ENCODE data around the gene TRAPPC4.
"Not testable (repeated sequence)": the region's sequence is repeated elsewhere in the genome, so short reads cannot be mapped to it uniquely, and the experiment has no call there.

TRAPPC4 gene

DNA sequence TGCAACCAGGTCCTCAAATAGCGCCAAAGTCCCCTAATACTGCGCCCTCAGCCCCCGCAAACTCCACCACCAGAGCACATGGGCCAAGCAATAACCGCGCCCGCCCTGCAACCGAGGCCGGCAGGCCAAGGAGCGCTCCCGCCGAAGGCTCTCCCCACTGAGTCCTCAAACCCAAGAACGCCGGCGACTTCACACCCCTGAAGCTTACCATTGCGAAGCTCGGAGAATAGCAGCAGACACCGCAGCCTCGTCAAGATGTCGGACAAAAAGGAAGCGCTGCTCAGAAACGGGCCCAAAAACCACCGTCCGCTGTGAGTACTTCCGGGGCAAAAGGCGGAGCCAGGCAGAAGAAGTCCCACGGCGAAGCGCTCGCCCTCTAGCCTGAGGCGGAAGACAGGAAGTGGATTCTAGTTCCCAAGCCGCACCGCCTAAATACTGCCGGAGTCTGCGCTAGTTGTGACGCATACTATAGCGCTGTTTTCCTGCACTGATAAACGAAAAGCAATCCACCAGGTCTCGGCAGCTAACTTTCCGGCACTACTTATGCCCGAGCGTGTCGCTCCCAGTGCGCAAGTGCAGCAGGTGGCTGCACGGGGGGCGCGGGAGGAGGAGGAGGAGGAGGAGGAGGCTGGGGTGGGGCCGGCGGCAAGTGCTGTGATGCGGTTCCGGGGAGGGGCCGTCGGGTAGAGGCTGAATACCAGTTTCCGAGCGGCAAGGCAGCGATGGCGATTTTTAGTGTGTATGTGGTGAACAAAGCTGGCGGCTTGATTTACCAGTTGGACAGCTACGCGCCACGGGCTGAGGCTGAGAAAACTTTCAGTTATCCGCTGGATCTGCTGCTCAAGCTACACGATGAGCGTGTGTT lies at the start of gene TRAPPC4, which contains the start of gene RPS25:
Gene TRAPPC4, plus strand, starts transcription at position 693 of the 865 bp plus-strand sequence. Its CDS starts 30 bp downstream, at position 723.
Gene RPS25, minus strand, starts transcription at position 270 of the 865 bp plus-strand sequence. Its CDS starts 59 bp downstream, at position 211.
- DNase-seq, result peak; percentile 96

GRCh38 chr11:118969508-118969907 lies 49.1 kb upstream of the TRAPPC4 start:
- DNase-seq, result not testable (repeated sequence)

DNA sequence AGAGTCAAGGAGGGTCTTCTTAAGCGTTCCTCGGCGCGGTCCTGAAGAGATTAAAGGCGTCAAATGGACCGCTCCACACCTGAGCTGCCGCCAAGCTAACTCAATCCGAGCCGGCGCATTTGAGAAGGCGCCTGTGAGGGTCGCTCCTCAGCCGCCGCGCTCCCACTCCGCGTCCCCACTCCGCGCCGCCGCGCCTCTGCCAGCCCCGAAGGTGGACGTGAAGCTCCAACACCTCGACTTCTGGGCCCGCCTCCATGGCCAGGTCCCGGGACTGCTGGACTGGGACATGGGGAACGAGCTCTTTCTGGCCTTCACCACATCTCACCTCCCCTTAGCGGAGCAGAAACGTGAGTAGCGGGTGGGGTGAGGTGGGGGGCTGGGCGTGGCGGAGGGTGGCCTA lies 46.9 kb upstream of the TRAPPC4 start, which contains the start of gene FOXR1:
Gene FOXR1, plus strand, starts transcription at position 116 of the 400 bp plus-strand sequence. Its CDS starts 171 bp downstream, at position 287.
- DNase-seq, result no peak

- no peak for DNase-seq
Measured at GRCh38 chr11:118973985-118974384, 44.6 kb upstream of the TRAPPC4 start.

GRCh38 chr11:118975771-118976709 lies 42.5 kb upstream of the TRAPPC4 start:
- peak; percentile 96 for DNase-seq

DNA sequence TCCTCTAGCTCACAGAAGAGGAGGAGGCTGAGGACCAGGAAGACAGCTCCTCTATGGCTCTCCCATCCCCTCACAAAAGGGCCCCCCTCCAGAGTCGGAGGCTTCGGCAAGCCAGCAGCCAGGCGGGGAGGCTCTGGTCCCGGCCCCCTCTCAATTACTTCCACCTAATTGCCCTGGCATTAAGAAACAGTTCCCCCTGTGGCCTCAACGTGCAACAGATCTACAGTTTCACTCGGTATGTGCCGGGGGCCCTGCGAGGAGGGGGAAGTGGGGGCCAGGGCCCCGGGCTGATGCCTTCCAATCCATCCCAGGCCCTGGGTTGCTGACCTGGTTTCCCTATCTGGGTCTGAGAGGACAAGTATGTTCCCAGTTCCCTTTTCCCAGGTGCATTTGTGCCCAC lies 39.1 kb upstream of the TRAPPC4 start:
- peak; percentile 30 for DNase-seq

- DNase-seq, result no peak
Measured at GRCh38 chr11:118980191-118980881, 38.2 kb upstream of the TRAPPC4 start.

DNA sequence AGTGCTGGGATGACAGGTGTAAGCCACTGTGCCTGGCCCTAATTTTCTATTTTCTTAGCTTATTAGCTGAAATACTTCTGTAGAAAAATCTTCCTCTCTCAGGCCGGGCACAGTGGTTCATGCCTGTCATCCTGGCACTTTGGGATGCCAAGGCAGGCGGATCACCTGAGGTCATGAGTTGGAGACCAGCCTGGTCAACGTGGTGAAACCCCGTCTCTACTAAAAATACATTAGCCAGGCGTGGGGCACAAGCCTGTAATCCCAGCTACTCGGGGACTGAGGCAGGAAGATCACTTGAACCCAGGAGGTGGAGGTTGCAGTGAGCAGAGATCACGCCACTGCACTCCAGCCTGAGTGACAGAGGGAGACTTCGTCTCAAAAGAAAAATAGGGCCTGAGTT lies 34.2 kb upstream of the TRAPPC4 start:
- not testable (repeated sequence) for DNase-seq

- no peak for DNase-seq
Measured at GRCh38 chr11:118984825-118985224, 33.7 kb upstream of the TRAPPC4 start.

- no peak for DNase-seq
Measured at GRCh38 chr11:118988280-118988679, 30.3 kb upstream of the TRAPPC4 start.

DNA sequence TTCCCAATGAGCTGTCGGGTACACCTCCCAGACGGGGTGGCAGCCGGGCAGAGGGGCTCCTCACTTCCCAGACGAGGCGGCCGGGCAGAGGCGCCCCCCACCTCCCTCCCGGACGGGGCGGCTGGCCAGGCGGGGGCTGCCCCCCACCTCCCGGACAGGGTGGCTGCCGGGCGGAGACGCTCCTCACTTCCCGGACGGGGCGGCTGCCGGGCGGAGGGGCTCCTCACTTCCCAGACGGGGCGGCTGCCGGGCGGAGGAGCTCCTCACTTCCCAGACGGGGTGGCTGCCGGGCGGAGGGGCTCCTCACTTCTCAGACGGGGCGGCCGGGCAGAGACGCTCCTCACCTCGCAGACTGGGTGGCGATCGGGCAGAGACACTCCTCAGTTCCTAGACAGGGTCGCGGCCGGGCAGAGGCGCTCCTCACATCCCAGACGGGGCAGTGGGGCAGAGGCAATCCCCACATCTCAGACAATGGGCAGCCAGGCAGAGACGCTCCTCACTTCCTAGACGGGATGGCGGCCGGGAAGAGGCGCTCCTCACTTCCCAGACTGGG lies 27.0 kb upstream of the TRAPPC4 start:
- not testable (repeated sequence) for DNase-seq

GRCh38 chr11:118996926-118997626 lies 21.5 kb upstream of the TRAPPC4 start:
- peak; percentile 38 for DNase-seq

GRCh38 chr11:118997627-118998387 lies 20.8 kb upstream of the TRAPPC4 start, which contains the start of gene CENATAC:
TSS of gene CENATAC (plus strand) at chr11:118998138. CDS start at chr11:118998198, 60 bp downstream.
- peak; percentile 94 for DNase-seq

- DNase-seq, result no peak
Measured at GRCh38 chr11:118998388-118998717, 20.2 kb upstream of the TRAPPC4 start.

DNA sequence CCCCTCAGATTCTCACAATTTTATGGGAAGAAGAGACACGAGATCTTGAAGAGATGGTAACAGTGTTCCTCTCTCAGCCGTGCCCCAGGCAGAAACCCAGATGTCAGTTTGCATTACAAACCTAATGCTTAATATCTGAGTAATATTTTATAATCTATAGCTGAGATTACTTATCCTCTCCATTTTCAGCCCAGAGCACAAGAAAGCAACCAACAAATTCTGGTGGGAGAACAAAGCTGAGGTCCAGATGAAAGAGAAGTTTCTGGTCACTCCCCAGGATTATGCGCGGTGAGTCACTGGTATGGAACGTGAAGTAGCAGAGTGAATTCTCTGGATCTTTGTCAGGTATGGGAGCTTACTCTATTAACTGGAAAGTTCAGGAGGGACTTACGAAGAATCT lies 19.7 kb upstream of the TRAPPC4 start:
- no peak for DNase-seq

GRCh38 chr11:119000906-119001305 lies 17.7 kb upstream of the TRAPPC4 start:
- DNase-seq, result no peak

- no peak for DNase-seq
Measured at GRCh38 chr11:119006656-119007055, 11.9 kb upstream of the TRAPPC4 start.

DNA sequence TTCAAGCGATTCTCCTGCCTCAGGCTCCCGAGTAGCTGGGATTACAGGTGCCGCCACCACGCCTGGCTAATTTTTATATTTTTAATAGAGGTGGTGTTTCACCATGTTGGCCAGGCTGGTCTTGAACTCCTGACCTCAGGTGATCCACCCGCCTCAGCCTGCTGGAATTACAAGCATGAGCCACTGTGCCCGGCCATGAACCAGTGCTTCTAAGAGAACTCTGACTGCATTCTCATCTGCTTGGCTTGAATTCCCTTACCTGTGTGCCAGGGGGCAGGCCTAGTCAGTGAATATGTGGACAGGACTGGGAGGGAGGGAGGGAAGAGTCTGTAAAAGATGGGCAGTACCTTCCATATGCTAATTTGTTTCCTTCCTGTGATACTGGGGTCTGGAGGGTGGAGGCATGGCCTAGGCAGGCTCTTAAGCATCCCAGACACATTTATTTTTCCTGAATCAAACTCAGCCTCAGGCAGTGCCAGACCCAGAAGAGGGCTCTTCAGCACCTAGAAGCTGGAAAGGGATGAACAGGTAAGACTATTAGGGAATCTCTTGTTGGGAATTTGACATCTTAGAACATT lies 7.0 kb upstream of the TRAPPC4 start:
- DNase-seq, result no peak

DNA sequence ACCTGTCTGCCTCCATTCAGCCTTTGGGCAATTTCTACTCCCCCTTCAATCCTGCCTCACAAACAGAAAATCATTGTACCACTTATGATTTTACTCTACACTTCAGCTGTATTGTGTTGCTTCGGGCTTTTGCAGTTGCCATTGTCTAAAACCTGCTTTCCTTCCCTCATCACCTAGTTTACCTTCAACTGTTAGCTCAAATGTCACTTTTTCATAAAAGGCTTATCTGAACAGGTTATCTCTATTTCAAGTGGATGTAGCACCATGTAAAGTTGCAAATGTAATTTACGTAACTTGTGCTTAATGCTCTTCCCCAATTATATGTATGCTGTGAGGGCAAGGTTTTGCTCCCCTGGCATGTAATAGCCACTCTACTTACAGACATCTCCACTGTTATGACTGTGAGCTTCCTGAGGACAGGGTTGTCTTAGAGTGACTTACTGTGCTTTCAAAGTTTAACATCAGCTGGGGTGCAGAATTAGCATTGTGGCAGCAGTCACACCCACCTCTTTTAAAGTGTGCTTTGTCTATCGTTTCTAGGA lies 5.9 kb upstream of the TRAPPC4 start:
- DNase-seq, result no peak

All from NCI-H82 (cell line).